Duodenal mucosa (tissue), 2 donors: ENCODE data around the gene KIAA0825.

ENCODE experiments used
- H3K27ac ChIP-seq: one replicate; pipeline ENCODE4 v1.7.0; 2013; ENCODE audit warnings: low read depth, low read length
- H3K27me3 ChIP-seq, 2 donors: one replicate each; pipeline ENCODE4 v1.7.0; 2013; ENCODE audit warnings: low read length in 2 of 2, control low read depth in 1 of 2; ENCODE audit not compliant: insufficient read depth in 2 of 2, control insufficient read depth in 1 of 2
- H3K36me3 ChIP-seq, 2 donors: one replicate each; pipeline ENCODE4 v1.7.0; 2013; ENCODE audit warnings: low read length in 2 of 2, control low read depth in 1 of 2; ENCODE audit not compliant: insufficient read depth in 2 of 2, control insufficient read depth in 1 of 2
- H3K4me1 ChIP-seq, 2 donors: one replicate each; pipeline ENCODE4 v1.7.0; 2013; ENCODE audit warnings: low read length in 2 of 2, control low read depth in 1 of 2; ENCODE audit not compliant: insufficient read depth in 2 of 2, control insufficient read depth in 1 of 2
- H3K4me3 ChIP-seq, 2 donors: one replicate each; pipeline ENCODE4 v1.7.0; 2013; ENCODE audit warnings: low read length in 2 of 2, low read depth in 1 of 2
- H3K9ac ChIP-seq, 2 donors: one replicate each; pipeline ENCODE4 v1.7.0; 2013; ENCODE audit warnings: low read length in 2 of 2, low read depth in 1 of 2
- H3K9me3 ChIP-seq, 2 donors: one replicate each; pipeline ENCODE4 v1.7.0; 2013; ENCODE audit warnings: low read length in 2 of 2, control low read depth in 1 of 2; ENCODE audit not compliant: control insufficient read depth in 1 of 2

KIAA0825 gene

DNA sequence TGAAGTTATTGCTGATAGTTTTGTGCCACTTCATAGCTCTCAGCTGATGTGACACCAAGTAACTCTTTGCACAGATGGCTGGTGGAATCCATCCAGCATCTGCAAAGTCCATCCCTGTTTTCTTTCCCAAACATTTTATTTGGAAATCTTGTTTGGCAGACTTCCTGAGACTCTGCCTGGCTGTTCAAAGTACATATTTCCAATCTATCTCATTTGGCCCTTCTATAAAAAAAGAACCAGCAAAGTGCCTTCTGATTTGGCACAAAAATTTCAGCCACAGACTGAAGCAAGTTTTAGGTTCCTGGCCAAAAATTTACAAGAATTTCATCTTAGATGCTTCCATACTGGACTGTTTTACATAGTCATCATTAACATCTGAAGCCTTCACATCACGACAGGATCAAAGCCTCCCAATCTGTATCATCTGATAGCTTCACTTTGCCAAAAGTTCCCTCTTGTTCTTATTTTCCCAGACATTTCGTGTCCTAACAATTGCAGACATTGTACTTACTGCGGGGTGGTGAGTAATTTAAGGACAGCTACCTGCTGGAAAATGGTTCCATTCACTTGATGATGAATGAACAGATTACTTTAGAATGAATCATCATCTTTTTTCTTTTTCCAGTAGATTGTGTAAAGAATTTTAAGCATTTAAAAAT, 377.3 kb downstream of the KIAA0825 start:
- Histone ChIP-seq H3K4me3 (no peak overlapping the region), H3K9me3 (no peaks in the 10 kb centered on the region), H3K36me3 (no peaks in the 10 kb centered on the region), H3K27me3 (no peaks in the 10 kb centered on the region), H3K9ac (no peak overlapping the region), H3K4me1 (peaks cover 0 to 6% of the 10 kb centered on the region in 2 donors), H3K27ac (no peak overlapping the region)

DNA sequence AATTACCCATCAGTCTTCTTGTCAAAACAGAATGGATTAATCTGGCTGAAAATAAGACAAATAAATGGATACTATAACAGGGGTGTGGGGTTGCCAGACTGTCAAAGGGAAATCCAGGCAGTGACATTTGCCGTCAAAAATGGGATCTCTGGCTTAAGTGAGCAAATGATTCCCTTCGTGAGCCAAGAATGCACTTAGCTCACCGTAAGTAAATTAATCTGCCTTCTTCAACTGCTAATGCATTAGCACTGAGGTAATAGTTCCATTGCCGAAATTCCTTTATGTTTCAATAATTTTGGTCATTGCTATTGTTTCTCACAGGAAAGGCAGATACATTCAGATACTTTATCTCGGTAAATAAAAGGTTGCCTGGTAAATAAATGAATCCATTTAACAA, 377.8 kb downstream of the KIAA0825 start:
- Histone ChIP-seq H3K27ac (no peak overlapping the region), H3K4me1 (peaks cover 0 to 6% of the 10 kb centered on the region in 2 donors), H3K9me3 (peaks cover 0 to 5% of the 10 kb centered on the region in 2 donors), H3K9ac (no peak overlapping the region), H3K36me3 (no peaks in the 10 kb centered on the region), H3K27me3 (no peaks in the 10 kb centered on the region), H3K4me3 (no peak overlapping the region)

DNA sequence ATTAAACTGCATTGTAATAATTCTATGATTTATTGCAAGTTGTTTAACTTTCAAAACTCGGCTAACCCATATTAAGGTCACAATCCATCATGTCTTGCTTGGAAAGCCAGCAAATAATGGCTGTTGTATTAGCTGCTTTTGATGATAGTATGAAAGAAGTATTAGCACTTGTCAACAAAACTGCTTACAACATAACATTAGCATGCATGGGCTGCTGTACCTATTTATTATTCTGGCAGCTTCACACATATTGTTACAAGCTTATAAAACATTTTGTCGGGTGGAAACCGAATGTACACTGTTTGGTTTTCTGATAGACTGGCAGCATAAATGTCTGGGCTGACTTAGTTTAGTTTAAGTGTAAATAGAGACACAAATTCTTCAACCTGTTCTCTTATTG, 378.3 kb downstream of the KIAA0825 start:
- Histone ChIP-seq H3K4me3 (no peak overlapping the region), H3K27ac (no peak overlapping the region), H3K4me1 (peaks cover 0 to 6% of the 10 kb centered on the region in 2 donors), H3K9me3 (peaks cover 0 to 5% of the 10 kb centered on the region in 2 donors), H3K27me3 (no peaks in the 10 kb centered on the region), H3K36me3 (no peaks in the 10 kb centered on the region), H3K9ac (no peak overlapping the region)

DNA sequence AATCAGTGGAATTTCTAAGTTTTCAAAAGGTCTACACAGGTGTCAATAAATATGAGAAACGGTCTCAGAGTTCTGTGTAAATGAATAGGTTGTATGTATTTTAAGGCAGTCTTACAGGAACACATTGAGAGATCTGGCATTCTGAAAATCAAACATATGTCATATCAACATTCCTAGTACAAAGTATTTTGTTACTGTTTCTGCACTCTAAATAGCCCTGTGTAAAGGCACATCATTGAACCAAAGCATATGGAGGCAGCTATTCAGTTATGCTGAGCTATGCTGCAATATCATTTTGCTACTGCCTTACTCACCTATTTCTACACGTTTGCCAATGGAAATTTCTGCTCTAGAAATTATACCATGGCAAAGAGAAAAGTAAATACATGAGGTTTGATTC, 379.1 kb downstream of the KIAA0825 start:
- Histone ChIP-seq H3K27ac (no peak overlapping the region), H3K4me1 (peaks cover 0 to 9% of the 10 kb centered on the region in 2 donors), H3K27me3 (no peaks in the 10 kb centered on the region), H3K36me3 (no peaks in the 10 kb centered on the region), H3K4me3 (no peak overlapping the region), H3K9me3 (peaks cover 0 to 5% of the 10 kb centered on the region in 2 donors), H3K9ac (no peak overlapping the region)

DNA sequence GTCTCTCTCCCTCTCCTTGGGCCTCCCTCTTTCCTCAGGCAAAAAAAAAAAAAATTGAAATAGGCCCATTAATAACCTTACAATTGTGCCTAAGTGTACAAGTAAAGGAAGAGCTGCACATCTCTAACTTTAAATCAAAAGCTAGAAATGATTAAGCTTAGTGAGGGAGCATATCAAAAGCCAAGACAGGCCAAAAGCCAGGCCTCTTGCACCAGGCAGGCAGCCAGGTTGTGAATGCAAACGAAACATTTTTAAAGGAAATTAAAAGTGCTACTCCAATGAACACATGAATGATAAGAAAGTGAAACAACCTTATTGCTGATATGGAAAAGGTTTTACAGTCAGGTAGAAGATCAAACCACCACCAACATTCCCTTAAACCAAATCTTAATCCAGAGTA, 383.4 kb downstream of the KIAA0825 start:
- Histone ChIP-seq H3K9ac (no peak overlapping the region), H3K4me3 (no peak overlapping the region), H3K9me3 (peaks cover 0 to 5% of the 10 kb centered on the region in 2 donors), H3K36me3 (no peaks in the 10 kb centered on the region), H3K27me3 (no peaks in the 10 kb centered on the region), H3K4me1 (peaks cover 0 to 3% of the 10 kb centered on the region in 2 donors), H3K27ac (no peak overlapping the region)

DNA sequence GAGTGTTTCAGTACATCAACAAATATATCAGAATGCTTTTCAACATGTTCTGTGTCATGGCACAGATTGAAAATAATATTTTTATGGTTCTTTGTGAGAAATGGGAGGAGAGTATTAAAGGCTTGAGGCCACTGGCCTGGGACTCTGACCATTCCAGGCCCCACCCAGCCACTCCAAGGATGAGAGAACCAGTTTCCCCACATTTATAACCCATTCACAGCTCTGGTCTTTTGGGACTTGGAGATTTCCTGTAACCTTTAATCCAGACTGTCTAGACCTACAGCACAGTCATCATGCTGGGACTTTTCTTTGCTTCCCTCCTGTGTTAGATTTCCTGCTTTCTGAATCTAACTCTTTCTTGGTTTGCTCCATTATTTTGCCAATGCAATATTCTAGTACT, 389.6 kb downstream of the KIAA0825 start:
- Histone ChIP-seq H3K4me1 (peaks cover 0 to 4% of the 10 kb centered on the region in 2 donors), H3K27me3 (no peaks in the 10 kb centered on the region), H3K27ac (no peak overlapping the region), H3K36me3 (no peaks in the 10 kb centered on the region), H3K9me3 (no peaks in the 10 kb centered on the region), H3K9ac (no peak overlapping the region), H3K4me3 (no peak overlapping the region)

DNA sequence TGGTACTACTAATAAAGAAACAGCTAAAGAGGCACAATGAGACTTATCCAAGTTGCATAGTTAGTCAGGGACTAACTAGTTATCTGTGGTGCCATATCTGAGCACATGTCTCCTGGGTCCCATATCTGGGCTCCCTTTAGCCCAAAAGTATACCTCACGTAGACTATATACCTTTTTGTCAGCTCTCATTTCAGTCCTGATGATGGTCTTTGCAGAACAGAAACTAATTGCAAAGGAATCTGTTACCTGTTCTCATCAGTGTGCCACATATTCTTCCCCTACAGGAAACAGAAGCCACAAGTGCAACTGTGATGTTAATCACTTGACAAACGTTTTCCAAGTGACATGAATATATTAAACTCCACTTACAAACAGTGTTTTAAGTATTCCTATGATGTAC, 395.2 kb downstream of the KIAA0825 start:
- no peak overlapping the region for H3K4me3 ChIP-seq
- H3K36me3 ChIP-seq = no peaks in the 10 kb centered on the region
- H3K9me3 ChIP-seq = no peaks in the 10 kb centered on the region
- no peak overlapping the region for H3K27ac ChIP-seq
- H3K9ac ChIP-seq = no peak overlapping the region
- no peaks in the 10 kb centered on the region for H3K27me3 ChIP-seq
- no peaks in the 10 kb centered on the region for H3K4me1 ChIP-seq

DNA sequence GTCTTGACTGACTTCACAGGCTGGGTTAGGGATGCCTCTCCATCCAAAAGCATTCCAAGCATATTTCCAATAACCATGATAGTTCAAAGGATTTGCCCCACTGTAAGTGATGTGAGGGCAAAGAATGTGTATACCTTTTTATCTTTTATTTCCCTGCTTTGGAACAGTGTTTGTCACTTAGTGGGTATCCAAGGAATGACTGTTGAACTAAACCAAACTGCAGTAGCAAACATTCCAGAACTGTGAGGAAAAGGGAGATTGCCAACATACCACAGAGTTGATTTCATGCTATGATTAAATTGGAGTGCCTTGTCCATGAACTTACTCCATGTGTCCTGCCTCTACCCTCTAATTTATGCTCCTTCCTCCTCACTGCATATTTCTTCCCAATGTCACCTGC, 400.0 kb downstream of the KIAA0825 start:
- no peak overlapping the region for H3K27ac ChIP-seq
- H3K36me3 ChIP-seq = no peaks in the 10 kb centered on the region
- H3K4me3 ChIP-seq = no peak overlapping the region
- H3K9me3 ChIP-seq = no peaks in the 10 kb centered on the region
- H3K27me3 ChIP-seq = no peaks in the 10 kb centered on the region
- H3K4me1 ChIP-seq = no peaks in the 10 kb centered on the region
- H3K9ac ChIP-seq = no peak overlapping the region

DNA sequence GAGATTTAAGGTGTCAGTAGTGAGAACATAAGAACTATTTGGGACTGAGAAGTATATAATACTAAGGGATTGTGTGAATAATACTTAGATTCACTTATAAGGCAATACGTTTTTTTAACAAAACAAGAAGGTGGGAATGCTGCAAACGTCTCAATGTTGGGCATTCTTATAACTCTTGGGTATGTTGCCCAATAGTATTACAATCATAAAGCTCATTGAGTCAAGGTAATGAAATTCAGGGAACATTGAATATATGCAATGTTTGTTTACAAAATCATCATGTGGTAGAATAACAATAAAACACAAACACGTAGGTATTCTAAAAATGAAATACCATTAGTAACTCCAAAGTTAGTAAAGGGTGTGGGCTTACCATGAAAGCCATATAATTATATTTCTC, 400.7 kb downstream of the KIAA0825 start:
- Histone ChIP-seq H3K4me1 (no peaks in the 10 kb centered on the region), H3K4me3 (no peak overlapping the region)

DNA sequence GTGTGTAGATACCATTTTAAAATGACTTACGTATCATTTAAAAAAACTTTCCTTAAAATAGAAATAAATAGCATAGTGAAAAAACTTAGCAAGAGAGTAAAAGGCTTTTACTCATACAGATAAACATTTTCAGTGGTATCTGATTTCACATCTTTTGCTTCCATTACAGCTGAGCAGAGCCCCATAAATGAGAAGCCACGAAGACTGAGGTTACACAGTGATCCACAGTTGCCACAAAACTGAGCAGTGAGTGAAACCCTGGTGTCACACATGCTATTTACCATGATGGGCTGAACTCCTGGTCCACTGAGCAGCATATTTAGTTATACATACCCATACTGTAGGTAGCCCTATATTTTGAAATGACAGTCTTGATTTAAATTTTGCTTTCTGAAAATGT, 401.2 kb downstream of the KIAA0825 start:
- Histone ChIP-seq H3K4me3 (no peak overlapping the region), H3K27ac (no peak overlapping the region), H3K36me3 (no peaks in the 10 kb centered on the region), H3K27me3 (no peaks in the 10 kb centered on the region), H3K9me3 (no peaks in the 10 kb centered on the region), H3K4me1 (no peaks in the 10 kb centered on the region), H3K9ac (no peak overlapping the region)

More for the DNA sequence above, 400.7 kb downstream of the KIAA0825 start:
- Histone ChIP-seq H3K9ac (no peak overlapping the region), H3K27me3 (no peaks in the 10 kb centered on the region), H3K36me3 (no peaks in the 10 kb centered on the region), H3K9me3 (no peaks in the 10 kb centered on the region), H3K27ac (no peak overlapping the region)

DNA sequence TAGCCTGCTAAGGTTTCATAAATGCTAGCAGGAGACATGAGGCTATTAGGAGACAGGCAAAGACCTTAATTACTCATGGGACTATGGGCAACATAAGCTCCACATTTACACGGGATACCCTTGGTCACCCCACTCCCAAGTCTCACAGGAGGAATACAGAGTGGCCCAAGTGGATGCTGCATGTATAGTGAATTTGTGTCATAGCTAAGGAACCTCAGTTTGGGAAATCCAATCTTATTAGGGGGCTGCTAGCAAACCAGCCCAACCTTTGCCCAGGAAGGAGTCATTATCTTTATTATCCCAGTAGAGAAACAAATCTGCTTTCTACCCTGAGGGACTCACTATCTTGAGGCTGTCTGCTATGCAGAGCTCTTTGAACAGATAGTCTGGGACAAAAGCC, 405.9 kb downstream of the KIAA0825 start:
- Histone ChIP-seq H3K36me3 (no peaks in the 10 kb centered on the region), H3K4me1 (no peaks in the 10 kb centered on the region), H3K9ac (no peak overlapping the region), H3K27me3 (no peaks in the 10 kb centered on the region), H3K9me3 (no peaks in the 10 kb centered on the region), H3K27ac (no peak overlapping the region), H3K4me3 (no peak overlapping the region)
